Fibroblast of villous mesenchyme (primary cell): ENCODE measurements around the gene OR5C1. TPM values are rescaled to one million over a fixed set of nuclear protein-coding genes. Genes with fewer than 3 reads are reported as not detected.

Source experiments
- DNase-seq: peaks from one replicate; pipeline ENCODE4 v3.0.0-alpha.2; 2010; ENCODE audit warnings: low read depth
- H3K4me3 ChIP-seq: 2 replicates; pipeline ENCODE4 v1.5.1; 2011; ENCODE audit warnings: low read depth, mild to moderate bottlenecking, low read length
- total RNA-seq: library from RNA; depleted of rRNA; stranded (reverse); fragments of >200 nt; gene quantifications from 2 replicates; pipeline ENCODE4 v1.2.3, GENCODE V29; 2012
- TF ChIP-seq, protein P1 (sequence below): IDR thresholded peaks from 2 replicates; pipeline ENCODE4 v1.5.1; 2012; ENCODE audit warnings: low read depth, mild to moderate bottlenecking, low read length; ENCODE audit not compliant: insufficient read depth

OR5C1 gene
- total RNA-seq, result not detected in 2 replicates

DNA sequence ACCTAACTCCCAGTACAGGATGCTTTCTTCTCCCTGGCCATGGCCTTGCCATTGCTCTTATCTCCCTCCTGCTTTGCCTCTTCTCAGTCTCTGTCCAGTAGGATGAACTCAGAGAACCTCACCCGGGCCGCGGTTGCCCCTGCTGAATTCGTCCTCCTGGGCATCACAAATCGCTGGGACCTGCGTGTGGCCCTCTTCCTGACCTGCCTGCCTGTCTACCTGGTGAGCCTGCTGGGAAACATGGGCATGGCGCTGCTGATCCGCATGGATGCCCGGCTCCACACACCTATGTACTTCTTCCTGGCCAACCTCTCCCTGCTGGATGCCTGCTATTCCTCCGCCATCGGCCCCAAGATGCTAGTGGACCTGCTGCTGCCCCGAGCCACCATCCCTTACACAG lies at the start of gene OR5C1:
OR5C1 (plus strand) TSS at position 103 of the 400 bp plus-strand sequence; CDS start at position 103, 0 bp downstream.
- H3K4me3 ChIP-seq, result no peak within 1 kb of the TSS
- TF ChIP-seq, protein P1, sequence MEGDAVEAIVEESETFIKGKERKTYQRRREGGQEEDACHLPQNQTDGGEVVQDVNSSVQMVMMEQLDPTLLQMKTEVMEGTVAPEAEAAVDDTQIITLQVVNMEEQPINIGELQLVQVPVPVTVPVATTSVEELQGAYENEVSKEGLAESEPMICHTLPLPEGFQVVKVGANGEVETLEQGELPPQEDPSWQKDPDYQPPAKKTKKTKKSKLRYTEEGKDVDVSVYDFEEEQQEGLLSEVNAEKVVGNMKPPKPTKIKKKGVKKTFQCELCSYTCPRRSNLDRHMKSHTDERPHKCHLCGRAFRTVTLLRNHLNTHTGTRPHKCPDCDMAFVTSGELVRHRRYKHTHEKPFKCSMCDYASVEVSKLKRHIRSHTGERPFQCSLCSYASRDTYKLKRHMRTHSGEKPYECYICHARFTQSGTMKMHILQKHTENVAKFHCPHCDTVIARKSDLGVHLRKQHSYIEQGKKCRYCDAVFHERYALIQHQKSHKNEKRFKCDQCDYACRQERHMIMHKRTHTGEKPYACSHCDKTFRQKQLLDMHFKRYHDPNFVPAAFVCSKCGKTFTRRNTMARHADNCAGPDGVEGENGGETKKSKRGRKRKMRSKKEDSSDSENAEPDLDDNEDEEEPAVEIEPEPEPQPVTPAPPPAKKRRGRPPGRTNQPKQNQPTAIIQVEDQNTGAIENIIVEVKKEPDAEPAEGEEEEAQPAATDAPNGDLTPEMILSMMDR, result no peak
- DNase-seq, result no peak

DNA sequence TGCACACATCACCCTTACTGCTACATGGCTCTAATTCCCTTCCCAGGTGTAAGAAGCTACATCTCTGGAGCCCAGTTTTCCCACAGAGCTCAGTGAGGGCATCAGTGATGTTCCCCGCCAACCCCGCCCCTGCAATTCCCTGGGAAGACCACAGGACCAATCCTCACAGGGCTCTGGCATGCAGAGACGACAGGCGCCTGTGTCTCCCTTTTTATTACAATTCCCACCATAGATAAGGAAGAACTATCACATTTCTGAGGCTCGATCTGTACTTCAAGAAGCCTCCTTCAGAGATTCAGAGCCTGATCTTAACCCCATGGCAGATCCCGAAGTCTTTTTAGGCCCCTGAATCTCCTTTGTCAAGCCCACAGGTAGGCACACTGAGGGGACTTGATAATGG lies 46.7 kb upstream of the OR5C1 start, which contains the start of gene OR1L6:
OR1L6 (plus strand) TSS at position 301 of the 400 bp plus-strand sequence. CDS start 7,545 bp downstream, outside the sequence.
- no peak within 1 kb of the TSS for H3K4me3 ChIP-seq
- DNase-seq, result no peak
- TF ChIP-seq, protein P1, result no peak

DNA sequence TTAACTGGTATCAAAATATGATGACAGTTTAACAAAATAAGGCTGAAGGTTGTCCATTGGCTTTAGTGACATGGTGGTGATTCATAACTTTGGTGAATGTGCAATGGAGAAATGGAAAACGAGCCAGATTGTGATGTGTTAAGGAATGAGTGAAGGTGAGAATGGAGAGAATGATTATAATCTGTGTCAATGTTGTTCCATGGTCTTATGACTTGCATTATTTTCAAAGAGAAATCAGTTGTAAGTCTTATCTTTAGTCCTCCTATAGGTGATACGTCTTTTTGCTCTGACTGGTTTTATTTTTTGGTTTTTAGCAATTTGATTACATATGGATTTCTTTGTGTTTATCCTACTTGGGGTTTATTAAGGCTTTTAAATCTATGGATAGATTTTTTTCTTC lies 33.9 kb upstream of the OR5C1 start:
- TF ChIP-seq, protein P1, result no peak
- no peak overlapping the region for H3K4me3 ChIP-seq
- DNase-seq, result no peak

DNA sequence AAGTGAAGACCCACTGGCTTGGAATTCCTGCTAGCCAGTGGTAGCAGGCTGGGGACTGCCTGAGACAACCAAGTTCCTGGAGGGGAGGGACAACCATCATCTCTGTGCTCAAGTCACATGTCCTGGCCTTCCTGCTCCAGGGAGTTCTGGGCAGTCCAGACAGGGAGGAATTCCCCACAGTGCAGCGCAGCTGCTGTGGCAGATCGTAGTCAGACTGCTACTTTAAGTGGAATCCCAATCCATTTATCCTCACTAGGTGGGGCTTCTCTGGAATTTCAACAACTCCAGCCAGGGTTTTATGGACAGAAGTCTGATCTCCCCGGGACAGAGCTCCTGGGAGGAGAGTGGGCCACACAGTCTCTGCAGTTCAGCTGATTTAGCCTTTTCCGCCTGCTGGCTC lies 20.9 kb upstream of the OR5C1 start:
- no peak for DNase-seq
- H3K4me3 ChIP-seq, result no peak overlapping the region
- TF ChIP-seq, protein P1, result no peak

DNA sequence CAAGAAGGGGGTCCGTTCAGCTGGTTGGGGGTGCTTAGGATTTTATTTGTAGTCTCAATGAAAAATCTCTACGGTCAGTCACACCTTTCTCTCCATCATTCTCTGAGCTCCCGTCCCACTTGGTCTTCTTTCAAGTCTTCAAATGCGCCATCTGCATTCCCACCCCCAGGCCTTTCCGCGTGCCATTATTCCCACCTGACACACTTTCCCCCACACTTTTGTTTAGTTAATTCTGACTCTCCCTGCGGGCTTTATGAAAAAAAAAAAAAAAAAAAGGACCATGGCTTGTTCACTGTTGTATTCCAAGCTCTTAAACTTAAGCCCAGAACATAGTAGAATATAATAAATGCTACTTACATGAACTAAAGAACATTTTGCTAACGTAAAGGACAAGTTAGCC lies 11.7 kb upstream of the OR5C1 start:
- DNase-seq, result no peak
- TF ChIP-seq, protein P1, result no peak
- no peak overlapping the region for H3K4me3 ChIP-seq

DNA sequence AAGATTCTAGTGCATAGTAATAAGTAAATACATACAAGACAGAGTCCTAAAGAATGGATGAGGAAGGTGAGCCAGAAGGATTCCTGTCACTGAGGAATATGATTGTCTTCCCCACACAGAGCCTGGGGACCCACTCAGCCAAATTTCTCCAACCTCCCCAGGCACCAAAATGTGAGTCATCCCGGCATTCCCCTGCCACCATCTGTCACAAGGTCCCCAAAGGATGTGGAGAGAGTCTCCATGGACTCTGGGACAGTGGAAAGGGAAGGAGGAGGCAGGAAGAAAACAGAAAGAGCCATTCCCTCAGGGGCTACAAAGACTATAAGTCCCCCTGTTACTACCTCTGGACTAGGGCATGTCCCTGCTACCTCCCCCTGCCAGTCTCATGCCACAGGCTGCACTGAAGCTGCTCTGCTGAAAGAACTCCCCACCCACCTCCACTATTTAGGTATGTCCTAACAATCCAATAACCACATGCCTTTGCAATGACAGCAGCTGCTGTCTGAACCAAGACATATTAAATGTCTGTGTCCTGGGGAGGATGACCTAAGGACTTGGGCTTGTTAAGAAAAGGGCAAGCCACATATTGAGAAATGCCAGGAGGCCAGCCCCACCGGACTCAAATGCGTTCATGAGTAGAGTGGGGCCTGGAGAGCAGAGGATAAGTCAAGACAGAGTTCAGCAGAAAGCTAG lies 10.7 kb upstream of the OR5C1 start:
- DNase-seq, result peak; percentile 63
- no peak overlapping the region for H3K4me3 ChIP-seq
- TF ChIP-seq, protein P1, result no peak

DNA sequence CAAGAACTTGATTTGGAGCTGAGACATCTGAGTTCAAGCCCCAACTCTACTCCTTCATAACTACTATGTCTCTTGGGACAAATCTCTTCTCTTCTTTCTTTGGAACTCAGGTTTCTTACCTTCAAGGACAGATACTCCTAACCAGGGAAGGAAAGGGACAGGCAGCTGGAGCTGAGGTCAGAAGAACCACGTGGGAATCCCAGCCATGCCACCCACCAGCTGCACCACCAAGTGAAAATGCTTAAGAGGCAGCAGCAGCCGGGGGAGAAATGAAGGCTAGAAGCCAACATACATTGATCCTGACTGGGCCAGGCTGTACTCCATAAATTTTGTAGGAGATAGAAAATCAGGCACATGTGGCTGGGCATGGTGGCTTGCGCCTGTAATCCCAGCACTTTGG lies 9.6 kb upstream of the OR5C1 start:
- DNase-seq, result no peak
- TF ChIP-seq, protein P1, result no peak
- no peak overlapping the region for H3K4me3 ChIP-seq
